ENCODE data around the gene KCNC4. TPM values are rescaled to one million over a fixed set of nuclear protein-coding genes. Genes with fewer than 3 reads are reported as not detected.

KCNC4 gene
- total and polyA plus RNA-seq, 7 donors = 0.60 to 6.4 (median 2.1) TPM

DNA sequence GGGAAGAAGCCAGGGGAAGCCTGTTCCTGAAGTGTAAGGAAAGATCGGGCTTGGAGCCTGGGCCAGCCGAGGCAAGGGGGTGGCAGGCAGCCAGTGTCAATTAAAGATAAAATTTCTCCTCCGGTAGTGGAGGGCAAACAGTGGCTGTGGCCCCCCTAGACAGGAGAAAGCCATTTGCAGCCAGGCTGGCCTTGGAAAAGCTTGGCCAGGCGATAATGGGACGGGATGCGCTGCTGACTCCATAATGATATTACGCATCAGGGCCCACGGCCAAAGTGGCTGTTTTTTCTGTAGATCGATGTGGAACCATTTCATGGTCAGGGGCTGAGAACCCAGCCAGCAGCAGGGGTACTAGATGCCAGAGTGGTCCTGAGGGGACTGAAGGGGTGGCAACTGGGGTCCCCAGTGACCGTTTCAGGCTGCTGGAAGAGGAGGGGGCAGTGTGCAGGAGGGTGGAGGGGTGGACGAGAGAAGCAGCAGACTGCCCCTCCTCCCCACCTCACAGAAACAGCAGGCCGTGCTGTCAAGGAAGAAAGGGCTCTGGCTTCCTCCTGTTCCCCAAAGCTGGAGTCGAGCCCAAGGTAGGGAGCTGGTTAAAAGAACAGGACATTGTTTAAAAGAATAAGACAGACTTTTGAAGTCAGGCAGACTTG lies 25.2 kb downstream of the KCNC4 start:
- 74 to 75% methylated on average over 13 of the region's 13 CpGs for WGBS, 2 donors

DNA sequence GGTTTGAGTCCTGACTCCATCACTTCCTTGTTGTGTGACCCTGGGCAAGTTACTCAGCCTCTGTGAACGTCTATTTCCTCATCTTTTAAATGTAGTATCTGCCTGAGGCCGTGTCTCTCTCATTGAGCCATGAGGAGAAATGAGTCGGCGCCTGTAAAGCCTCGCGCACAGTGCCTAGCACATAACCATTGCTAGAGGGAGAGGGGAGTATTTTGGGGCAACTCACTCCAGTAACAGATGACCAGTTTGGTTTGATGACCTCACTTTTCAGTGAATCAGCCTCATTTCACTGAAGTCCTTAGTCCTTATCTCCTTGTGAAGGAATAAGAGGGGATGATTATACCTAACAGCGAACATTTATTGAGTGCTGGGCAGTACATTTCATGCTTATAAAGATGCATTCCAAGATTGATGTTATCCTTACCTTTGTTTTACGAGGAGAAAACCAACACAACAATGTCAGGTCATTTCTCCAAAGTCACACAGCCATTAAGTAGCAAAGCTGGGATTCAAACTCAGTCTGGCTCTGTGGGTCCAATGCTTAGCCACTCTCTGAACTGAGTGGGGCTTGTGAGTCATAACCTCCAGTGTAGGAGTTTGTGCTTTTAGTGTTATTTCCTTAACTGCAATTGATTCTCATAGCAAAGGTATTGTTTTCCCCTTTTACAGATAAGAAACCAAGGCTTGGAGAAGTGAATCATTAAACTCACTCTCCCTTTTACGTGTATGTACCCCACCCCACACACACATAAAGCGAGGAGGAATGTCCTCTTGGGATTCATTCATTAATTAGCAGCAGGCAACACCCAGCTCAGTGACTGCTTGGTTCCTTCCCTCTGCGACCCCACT lies 25.9 kb downstream of the KCNC4 start:
- DNase-seq = no peak
- peaks cover 0 to 8% (median 4%) of the 10 kb centered on the region in 4 donors for H3K9me3 ChIP-seq
- H3K36me3 ChIP-seq = peaks cover 0 to 9% (median 0%) of the 10 kb centered on the region in 4 donors
- WGBS, 2 donors = 54 to 63% methylated on average over 11 of the region's 11 CpGs
- intact Hi-C loops (cut with DNase I) = no loop called here
- H3K4me3 ChIP-seq = no peak overlapping the region
- no peaks in the 10 kb centered on the region for H3K27me3 ChIP-seq
- H3K4me1 ChIP-seq = peaks cover 0 to 14% (median 6%) of the 10 kb centered on the region in 4 donors
- peak overlapping the region in 1 of 4 donors; percentile 36 for H3K27ac ChIP-seq
- TF ChIP-seq, protein P1, sequence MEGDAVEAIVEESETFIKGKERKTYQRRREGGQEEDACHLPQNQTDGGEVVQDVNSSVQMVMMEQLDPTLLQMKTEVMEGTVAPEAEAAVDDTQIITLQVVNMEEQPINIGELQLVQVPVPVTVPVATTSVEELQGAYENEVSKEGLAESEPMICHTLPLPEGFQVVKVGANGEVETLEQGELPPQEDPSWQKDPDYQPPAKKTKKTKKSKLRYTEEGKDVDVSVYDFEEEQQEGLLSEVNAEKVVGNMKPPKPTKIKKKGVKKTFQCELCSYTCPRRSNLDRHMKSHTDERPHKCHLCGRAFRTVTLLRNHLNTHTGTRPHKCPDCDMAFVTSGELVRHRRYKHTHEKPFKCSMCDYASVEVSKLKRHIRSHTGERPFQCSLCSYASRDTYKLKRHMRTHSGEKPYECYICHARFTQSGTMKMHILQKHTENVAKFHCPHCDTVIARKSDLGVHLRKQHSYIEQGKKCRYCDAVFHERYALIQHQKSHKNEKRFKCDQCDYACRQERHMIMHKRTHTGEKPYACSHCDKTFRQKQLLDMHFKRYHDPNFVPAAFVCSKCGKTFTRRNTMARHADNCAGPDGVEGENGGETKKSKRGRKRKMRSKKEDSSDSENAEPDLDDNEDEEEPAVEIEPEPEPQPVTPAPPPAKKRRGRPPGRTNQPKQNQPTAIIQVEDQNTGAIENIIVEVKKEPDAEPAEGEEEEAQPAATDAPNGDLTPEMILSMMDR (IDR thresholded peaks at IDR 0.05) = no peak
- TF ChIP-seq POLR2A (IDR thresholded peaks at IDR 0.05) (no peak), EP300 (IDR thresholded peaks at IDR 0.05) (no peak), POLR2AphosphoS5 (IDR thresholded peaks at IDR 0.05) (no peak)

More for the DNA sequence above, 25.2 kb downstream of the KCNC4 start:
- DNase-seq = no peak
- H3K27ac ChIP-seq = peak overlapping the region in 2 of 4 donors; percentile 36 to 39
- intact Hi-C loops (cut with DNase I) = no loop called here
- H3K9me3 ChIP-seq = peaks cover 0 to 8% (median 4%) of the 10 kb centered on the region in 4 donors
- H3K27me3 ChIP-seq = no peaks in the 10 kb centered on the region
- H3K36me3 ChIP-seq = peaks cover 0 to 9% (median 0%) of the 10 kb centered on the region in 4 donors
- TF ChIP-seq EP300 (IDR thresholded peaks at IDR 0.05) (no peak), POLR2A (IDR thresholded peaks at IDR 0.05) (no peak), POLR2AphosphoS5 (IDR thresholded peaks at IDR 0.05) (no peak)
- TF ChIP-seq, protein P1 (IDR thresholded peaks at IDR 0.05) = no peak
- H3K4me1 ChIP-seq = peaks cover 0 to 14% (median 6%) of the 10 kb centered on the region in 4 donors
- H3K4me3 ChIP-seq = no peak overlapping the region

DNA sequence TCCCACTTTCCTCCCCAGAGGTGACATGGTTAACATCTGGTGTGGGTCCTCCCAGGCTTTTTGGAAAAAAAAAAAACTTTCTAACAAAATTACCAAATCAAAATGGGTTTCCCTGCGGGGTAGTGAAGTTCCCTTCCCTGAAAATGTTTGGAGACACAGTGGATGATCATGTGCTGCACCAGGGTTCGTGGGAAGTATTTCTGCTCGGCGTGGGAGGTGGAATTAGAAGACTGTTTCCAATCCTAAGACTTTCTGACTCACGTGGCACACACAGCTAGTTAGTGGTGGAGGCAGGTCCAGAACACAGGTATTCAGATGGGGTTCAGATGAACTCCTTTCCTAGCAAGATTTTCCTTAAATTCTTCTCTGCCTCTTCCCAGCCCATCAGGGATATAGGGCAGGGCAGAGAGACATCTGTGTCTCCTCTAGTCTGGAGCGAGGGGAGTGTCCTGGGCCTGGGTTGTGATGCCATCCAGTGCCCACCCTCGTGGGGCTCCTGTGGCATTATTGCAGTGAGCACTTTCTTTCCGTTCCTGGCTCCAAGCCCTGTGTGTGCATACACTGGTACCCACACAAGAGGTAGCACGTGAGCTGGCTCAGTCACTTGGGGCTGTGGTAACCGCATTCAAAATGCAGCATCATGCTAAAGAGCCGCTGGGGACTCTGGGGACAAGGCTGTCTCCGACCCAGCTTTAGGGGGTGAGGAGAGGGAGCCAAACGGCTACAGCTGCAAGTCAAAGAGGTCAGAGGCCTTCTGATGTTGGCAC lies 27.5 kb downstream of the KCNC4 start:
- intact Hi-C loops (cut with DNase I) = no loop called here
- WGBS, 2 donors = 88 to 90% methylated on average over 13 of the region's 13 CpGs

DNA sequence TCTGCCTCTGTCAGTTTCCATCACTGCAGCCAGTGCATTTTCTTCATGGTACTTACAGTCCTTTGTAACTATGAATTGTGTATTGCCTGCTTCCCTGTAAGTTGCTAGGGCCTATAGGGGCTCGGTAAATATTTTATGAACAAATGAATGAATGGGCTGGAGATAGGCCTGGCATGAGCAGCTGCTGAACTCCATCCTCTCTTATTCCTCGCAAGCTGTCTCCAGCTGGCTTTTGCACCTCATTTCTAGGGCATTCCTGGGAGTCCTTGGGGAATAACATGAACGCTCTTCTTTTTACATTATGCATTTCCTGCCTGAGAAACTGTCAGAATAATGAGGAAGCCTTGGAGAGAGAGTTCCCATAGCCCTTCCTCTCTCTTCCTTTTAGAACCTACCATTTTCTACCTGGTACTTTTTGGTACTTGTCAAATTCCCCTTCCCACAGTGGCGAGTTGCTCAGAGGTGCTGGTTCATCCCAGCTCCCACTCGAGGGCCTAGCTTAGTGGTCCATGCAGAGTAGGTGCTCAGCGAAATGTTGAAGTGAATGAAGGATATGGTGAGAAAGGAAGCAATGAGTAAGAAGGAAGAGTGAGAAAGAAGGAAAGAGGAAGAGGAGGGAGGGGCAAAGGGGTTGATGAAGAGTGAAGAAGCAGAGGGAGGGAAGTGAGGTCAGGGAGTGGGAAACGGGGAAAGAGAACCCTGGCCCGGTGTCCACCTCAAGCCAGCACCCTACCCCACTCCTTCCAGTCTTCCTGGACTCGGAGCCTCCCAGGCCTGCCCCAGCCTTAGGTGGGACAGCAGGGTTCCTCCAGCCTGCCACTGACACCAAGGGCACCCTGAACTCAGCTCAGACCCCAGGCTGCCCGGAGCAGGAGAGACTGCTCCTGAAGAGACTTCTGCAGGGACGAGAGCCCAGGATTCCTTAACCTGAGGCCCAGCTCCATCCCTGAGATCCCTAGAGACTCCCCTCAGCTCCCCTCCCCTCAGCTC lies 29.6 kb downstream of the KCNC4 start:
- no peak overlapping the region for H3K27ac ChIP-seq
- DNase-seq = peak; percentile 35
- H3K4me3 ChIP-seq = no peak overlapping the region
- TF ChIP-seq POLR2A (IDR thresholded peaks at IDR 0.05) (no peak), EP300 (IDR thresholded peaks at IDR 0.05) (no peak), POLR2AphosphoS5 (IDR thresholded peaks at IDR 0.05) (no peak)
- TF ChIP-seq, protein P1 (IDR thresholded peaks at IDR 0.05) = no peak
- peaks cover 0 to 24% (median 6%) of the 10 kb centered on the region in 4 donors for H3K4me1 ChIP-seq
- H3K27me3 ChIP-seq = no peaks in the 10 kb centered on the region
- no peaks in the 10 kb centered on the region for H3K36me3 ChIP-seq
- 72 to 82% methylated on average over 11 of the region's 11 CpGs for WGBS, 2 donors
- H3K9me3 ChIP-seq = no peaks in the 10 kb centered on the region
- intact Hi-C loops (cut with DNase I) = no loop called here

More for the DNA sequence above, 27.5 kb downstream of the KCNC4 start:
- Histone ChIP-seq H3K4me3 (no peak overlapping the region), H3K36me3 (peaks cover 0 to 5% (median 0%) of the 10 kb centered on the region in 4 donors), H3K27ac (no peak overlapping the region), H3K4me1 (peaks cover 0 to 14% (median 6%) of the 10 kb centered on the region in 4 donors), H3K27me3 (no peaks in the 10 kb centered on the region), H3K9me3 (peaks cover 0 to 5% (median 2%) of the 10 kb centered on the region in 4 donors)
- no peak for DNase-seq
- TF ChIP-seq POLR2AphosphoS5 (IDR thresholded peaks at IDR 0.05) = no peak
